Endothelial cell of umbilical vein (primary cell): Measurements from ENCODE around the gene CLEC17A.

Source experiments
- EZH2 ChIP-seq: IDR thresholded peaks from 2 replicates; pipeline ENCODE4 v1.6.1; 2012; ENCODE audit warnings: borderline replicate concordance, low read depth, mild to moderate bottlenecking, moderate library complexity, low read length, inconsistent platforms; ENCODE audit not compliant: severe bottlenecking
- FOS ChIP-seq: IDR thresholded peaks from 2 replicates; pipeline ENCODE4 v1.6.1; 2011; ENCODE audit warnings: mild to moderate bottlenecking, low read length, moderate library complexity, borderline replicate concordance; ENCODE audit not compliant: insufficient read depth
- MYC ChIP-seq: IDR thresholded peaks from one replicate; pipeline ENCODE4 v1.6.1; 2011; ENCODE audit warnings: mild to moderate bottlenecking, low read depth, low read length
- POLR2A ChIP-seq: IDR thresholded peaks from 2 replicates; pipeline ENCODE4 v1.6.1; 2012; ENCODE audit warnings: low read depth, mild to moderate bottlenecking, control low read depth, low read length
- POLR2AphosphoS5 ChIP-seq: IDR thresholded peaks from 2 replicates; pipeline ENCODE4 v1.6.1; 2012; ENCODE audit warnings: low read depth, mild to moderate bottlenecking, control low read depth, low read length, moderate library complexity; ENCODE audit not compliant: insufficient read depth
- TF ChIP-seq, protein P1 (sequence below), 2 donors: IDR thresholded peaks; 1 replicate in 1 of 2; 2 replicates in 1 of 2; pipeline ENCODE4 v1.5.1; 2011; ENCODE audit warnings: low read length in 2 of 2, mild to moderate bottlenecking in 2 of 2, moderate library complexity in 2 of 2, control low read depth in 1 of 2, inconsistent platforms in 1 of 2, low read depth in 1 of 2; ENCODE audit not compliant: insufficient read depth in 1 of 2; ENCODE audit errors: extremely low read depth in 1 of 2
- TF ChIP-seq, protein P2 (sequence below): IDR thresholded peaks from 2 replicates; pipeline ENCODE4 v1.6.1; 2011; ENCODE audit not compliant: insufficient read depth, insufficient read length

DNA sequence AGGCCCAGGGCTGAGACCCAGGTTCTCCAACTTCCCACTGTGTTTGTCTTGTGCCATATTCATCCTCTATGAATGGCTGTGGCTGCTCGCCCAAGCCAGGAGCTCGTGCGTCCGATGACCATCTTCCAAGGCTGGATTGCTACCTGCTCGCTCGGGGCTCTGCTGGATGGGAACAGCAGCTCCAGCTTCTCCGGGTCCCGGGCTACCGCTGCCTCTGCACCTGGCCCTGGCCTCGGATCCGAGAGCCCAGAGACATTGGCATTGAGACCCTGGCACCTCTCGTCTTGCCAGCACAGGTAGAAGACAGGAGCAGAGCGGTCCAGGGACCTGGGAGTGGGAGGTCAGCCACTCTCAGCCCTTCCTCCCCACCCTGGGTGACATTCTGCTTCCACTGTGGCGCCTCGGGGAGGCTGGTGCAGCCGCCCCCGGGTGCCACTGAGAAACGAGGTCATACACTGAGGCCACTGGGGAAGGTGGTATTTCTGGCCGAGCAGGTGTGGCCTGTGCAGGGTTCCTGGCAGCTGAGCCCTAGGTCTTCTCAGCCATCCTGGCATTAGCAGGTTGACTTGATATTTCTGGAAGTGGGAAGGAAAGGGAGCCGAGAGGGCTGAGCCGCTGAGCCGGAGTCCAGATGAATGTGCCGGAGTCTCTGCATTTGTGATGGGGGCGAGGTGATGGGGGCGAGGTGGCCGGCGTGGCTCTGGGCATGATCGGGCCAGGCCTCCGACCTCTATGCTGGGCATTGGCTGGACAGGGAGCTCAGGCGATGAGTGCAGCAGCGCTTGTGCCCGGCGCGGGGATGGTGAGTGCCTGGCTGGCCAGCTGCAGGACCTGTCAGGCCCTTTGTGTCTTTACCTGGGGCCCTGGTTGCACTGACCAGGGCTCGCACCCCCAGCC lies 29.6 kb upstream of the CLEC17A start:
- TF ChIP-seq POLR2A (no peak), MYC (no peak), EZH2 (no peak), POLR2AphosphoS5 (no peak), FOS (no peak)
- TF ChIP-seq, protein P1, sequence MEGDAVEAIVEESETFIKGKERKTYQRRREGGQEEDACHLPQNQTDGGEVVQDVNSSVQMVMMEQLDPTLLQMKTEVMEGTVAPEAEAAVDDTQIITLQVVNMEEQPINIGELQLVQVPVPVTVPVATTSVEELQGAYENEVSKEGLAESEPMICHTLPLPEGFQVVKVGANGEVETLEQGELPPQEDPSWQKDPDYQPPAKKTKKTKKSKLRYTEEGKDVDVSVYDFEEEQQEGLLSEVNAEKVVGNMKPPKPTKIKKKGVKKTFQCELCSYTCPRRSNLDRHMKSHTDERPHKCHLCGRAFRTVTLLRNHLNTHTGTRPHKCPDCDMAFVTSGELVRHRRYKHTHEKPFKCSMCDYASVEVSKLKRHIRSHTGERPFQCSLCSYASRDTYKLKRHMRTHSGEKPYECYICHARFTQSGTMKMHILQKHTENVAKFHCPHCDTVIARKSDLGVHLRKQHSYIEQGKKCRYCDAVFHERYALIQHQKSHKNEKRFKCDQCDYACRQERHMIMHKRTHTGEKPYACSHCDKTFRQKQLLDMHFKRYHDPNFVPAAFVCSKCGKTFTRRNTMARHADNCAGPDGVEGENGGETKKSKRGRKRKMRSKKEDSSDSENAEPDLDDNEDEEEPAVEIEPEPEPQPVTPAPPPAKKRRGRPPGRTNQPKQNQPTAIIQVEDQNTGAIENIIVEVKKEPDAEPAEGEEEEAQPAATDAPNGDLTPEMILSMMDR (IDR thresholded peaks at IDR 0.05; ENCODE audit: extremely low read depth in 1 of 2, insufficient read depth in 1 of 2, low read depth in 1 of 2, low read length in 2 of 2): no peak
- TF ChIP-seq, protein P2, sequence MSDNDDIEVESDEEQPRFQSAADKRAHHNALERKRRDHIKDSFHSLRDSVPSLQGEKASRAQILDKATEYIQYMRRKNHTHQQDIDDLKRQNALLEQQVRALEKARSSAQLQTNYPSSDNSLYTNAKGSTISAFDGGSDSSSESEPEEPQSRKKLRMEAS: no peak
